B cell (primary cell): ENCODE results near the gene DEF6. TPM values are rescaled to one million over a fixed set of nuclear protein-coding genes. Genes with fewer than 3 reads are reported as not detected.

ENCODE experiments used
- ATAC-seq: fragments of 200-7000 bp; cut with Tn5 transposase; one replicate; pipeline ENCODE4 v1.10.0; 2021; ENCODE audit warnings: low read depth, mild to moderate bottlenecking, moderate number of reproducible peaks, moderate library complexity
- CTCF ChIA-PET: fragments of 350-600 bp; sonication (Branson Sonifier 250); formaldehyde crosslinking; loops from one replicate; lab custom pipeline; 2021; ENCODE audit warnings: antibody characterized with exemption, inconsistent platforms; lab: Charles Lee
- POLR2A ChIA-PET: fragments of 350-600 bp; sonication (Branson Sonifier 250); formaldehyde crosslinking; loops from one replicate; lab custom pipeline; 2021; ENCODE audit warnings: antibody characterized with exemption; lab: Charles Lee
- DNase-seq: peaks from one replicate; pipeline ENCODE4 v3.0.0; 2013
- H2AFZ ChIP-seq: 2 replicates; pipeline ENCODE4 v1.6.1; 2012; ENCODE audit warnings: mild to moderate bottlenecking, low read depth, low read length; ENCODE audit not compliant: insufficient read depth, poor library complexity, severe bottlenecking
- H3K27ac ChIP-seq, 2 donors: 1 replicate in 1 of 2; 2 replicates in 1 of 2; pipeline ENCODE4 v1.5.1; 2012 to 2013; ENCODE audit warnings: low read length in 2 of 2, mild to moderate bottlenecking in 2 of 2, moderate library complexity in 1 of 2
- H3K27me3 ChIP-seq, 4 experiments: fragments of 200-600 bp in 1 of 4; sonication (generic) in 1 of 4; replicated peaks in 1 of 4; 1 replicate in 2 of 4; 2 replicates in 2 of 4; pipeline versions ENCODE4 v1.6.1 to v1.7.0; 2013 to 2016; ENCODE audit warnings: low read length in 3 of 4, mild to moderate bottlenecking in 2 of 4, mixed read lengths in 1 of 4, moderate library complexity in 1 of 4; ENCODE audit not compliant: insufficient read depth in 4 of 4, control insufficient read depth in 3 of 4; ENCODE audit errors: control extremely low read depth in 1 of 4
- H3K36me3 ChIP-seq, 2 experiments: replicated peaks in 1 of 2; 1 replicate in 1 of 2; 2 replicates in 1 of 2; pipeline versions ENCODE4 v1.6.1 to v1.7.1; 2013; ENCODE audit warnings: low read length in 1 of 2; ENCODE audit not compliant: insufficient read depth in 2 of 2, control insufficient read depth in 1 of 2; ENCODE audit errors: control extremely low read depth in 1 of 2, extremely low read depth in 1 of 2
- H3K4me1 ChIP-seq, 2 donors: fragments of 200-600 bp in 1 of 2; sonication (generic) in 1 of 2; 1 replicate in 1 of 2; 2 replicates in 1 of 2; pipeline versions ENCODE4 v1.5.1 to v1.6.1; 2013 to 2017; ENCODE audit warnings: low read length in 2 of 2; ENCODE audit not compliant: control insufficient read depth in 2 of 2, insufficient read depth in 2 of 2
- H3K4me2 ChIP-seq: replicated peaks from 2 replicates; pipeline ENCODE3; 2012; ENCODE audit warnings: mild to moderate bottlenecking, low read depth, low read length; ENCODE audit not compliant: poor library complexity, severe bottlenecking
- H3K4me3 ChIP-seq, 5 experiments: fragments of 200-600 bp in 1 of 5; sonication (generic) in 1 of 5; 1 replicate in 3 of 5; 2 replicates in 2 of 5; pipeline versions ENCODE4 v1.5.1 to v1.7.0; 2011 to 2016; ENCODE audit warnings: low read length in 4 of 5, mild to moderate bottlenecking in 4 of 5, low read depth in 2 of 5, control low read depth in 1 of 5, moderate library complexity in 1 of 5; ENCODE audit not compliant: insufficient read depth in 1 of 5; ENCODE audit errors: control extremely low read depth in 1 of 5, extremely low read depth in 1 of 5
- H3K79me2 ChIP-seq: fragments of 200-600 bp; sonication (generic); one replicate; pipeline ENCODE4 v1.6.0; 2016; ENCODE audit warnings: low read length; ENCODE audit not compliant: control insufficient read depth, insufficient read depth
- H3K9ac ChIP-seq: fragments of 200-600 bp; sonication (generic); 2 replicates; pipeline ENCODE4 v1.6.1; 2017; ENCODE audit warnings: mild to moderate bottlenecking, low read length, moderate library complexity
- H3K9me3 ChIP-seq, 3 donors: one replicate each; pipeline versions ENCODE4 v1.6.1 to v1.7.1; 2013; ENCODE audit warnings: low read length in 2 of 3; ENCODE audit not compliant: control insufficient read depth in 2 of 3, insufficient read depth in 1 of 3; ENCODE audit errors: control extremely low read depth in 1 of 3
- H4K20me1 ChIP-seq: 2 replicates; pipeline ENCODE4 v1.6.0; 2012; ENCODE audit warnings: mild to moderate bottlenecking, low read length; ENCODE audit not compliant: insufficient read depth, control insufficient read depth, poor library complexity, severe bottlenecking
- H3K27ac Mint-ChIP-seq: one replicate; pipeline ENCODE4 v1.8.0; 2021; ENCODE audit warnings: mixed read lengths
- H3K27me3 Mint-ChIP-seq: one replicate; pipeline ENCODE4 v1.8.0; 2021; ENCODE audit warnings: mixed read lengths
- H3K4me1 Mint-ChIP-seq: one replicate; pipeline ENCODE4 v1.8.0; 2021; ENCODE audit warnings: mixed read lengths
- H3K4me3 Mint-ChIP-seq: one replicate; pipeline ENCODE4 v1.8.0; 2021; ENCODE audit warnings: mixed read lengths
- H3K9me3 Mint-ChIP-seq: one replicate; pipeline ENCODE4 v1.8.0; 2022; ENCODE audit warnings: mixed read lengths; ENCODE audit not compliant: insufficient read depth
- EZH2 ChIP-seq: IDR thresholded peaks from 2 replicates; pipeline ENCODE4 v1.6.1; 2012; ENCODE audit warnings: borderline replicate concordance, low read depth, mild to moderate bottlenecking, moderate library complexity, low read length; ENCODE audit not compliant: insufficient read depth, poor library complexity, severe bottlenecking
- whole genome bisulfite sequencing: methylation state at CpG from one replicate; pipeline ENCODE4 v1.1.5; 2013; ENCODE audit warnings: missing lambda C conversion rate; ENCODE audit not compliant: insufficient coverage; 5-methylcytosine and 5-hydroxymethylcytosine counted together
- intact Hi-C: fragments of 100-400 bp; cut with micrococcal nuclease; formaldehyde crosslinking; loops from one replicate; pipeline ENCODE4 v1.10.0; 2022
- polyA plus RNA-seq: library from polyadenylated mRNA; depleted of rRNA; stranded (reverse); fragments of >200 nt; gene quantifications from 2 replicates; pipeline ENCODE4 v1.2.3, GENCODE V29; 2012
- total RNA-seq, 2 donors: library from RNA; stranded (reverse); fragments of 120-200 nt in 1 of 2; gene quantifications; 1 replicate in 1 of 2; 2 replicates in 1 of 2; pipeline versions ENCODE4 v1.2.3 to v1.2.4, GENCODE V29; 2013 to 2022
- TF ChIP-seq, protein P1 (sequence below): fragments of 200-600 bp; IDR thresholded peaks from one replicate; pipeline ENCODE4 v1.8.0; 2022; ENCODE audit warnings: antibody characterized with exemption, mild to moderate bottlenecking

Gene DEF6
- total and polyA plus RNA-seq, 2 donors (not counting 1 experiment from before 2014, with no cell fraction given): 105 to 159 TPM

- no peak overlapping the region for H3K4me2 ChIP-seq
- ChIA-PET POLR2A (interaction anchor here (0.6 kb wide), 1 partner anchor 276 kb away, joined by 8 read pairs; no protein-coding TSS in a partner anchor), CTCF (interaction anchor here (0.7 to 2.2 kb wide), 4 partner anchors 23 to 548 kb away, joined by 3 to 19 read pairs (median 4); partner anchors contain the start of genes ARMC12 and FANCE)
- DNase-seq (no peak), ATAC-seq (no peak)
- intact Hi-C loops: no loop called here
- no peaks in the 10 kb centered on the region for H3K27me3 ChIP-seq
- 100% methylated on average over 1 of the region's 1 CpG for WGBS
- Mint-ChIP-seq H3K9me3 (no peaks in the 10 kb centered on the region), H3K4me3 (peak overlapping the region; percentile 53), H3K27me3 (no peaks in the 10 kb centered on the region), H3K27ac (peak overlapping the region; percentile 97), H3K4me1 (peaks cover 71% of the 10 kb centered on the region)
- no peaks in the 10 kb centered on the region for H4K20me1 ChIP-seq
- peaks cover 0 to 20% of the 10 kb centered on the region in 2 experiments for H3K36me3 ChIP-seq
- peak overlapping the region; percentile 86 to 98 for H3K27ac ChIP-seq
- TF ChIP-seq EZH2: no peak
- TF ChIP-seq, protein P1, sequence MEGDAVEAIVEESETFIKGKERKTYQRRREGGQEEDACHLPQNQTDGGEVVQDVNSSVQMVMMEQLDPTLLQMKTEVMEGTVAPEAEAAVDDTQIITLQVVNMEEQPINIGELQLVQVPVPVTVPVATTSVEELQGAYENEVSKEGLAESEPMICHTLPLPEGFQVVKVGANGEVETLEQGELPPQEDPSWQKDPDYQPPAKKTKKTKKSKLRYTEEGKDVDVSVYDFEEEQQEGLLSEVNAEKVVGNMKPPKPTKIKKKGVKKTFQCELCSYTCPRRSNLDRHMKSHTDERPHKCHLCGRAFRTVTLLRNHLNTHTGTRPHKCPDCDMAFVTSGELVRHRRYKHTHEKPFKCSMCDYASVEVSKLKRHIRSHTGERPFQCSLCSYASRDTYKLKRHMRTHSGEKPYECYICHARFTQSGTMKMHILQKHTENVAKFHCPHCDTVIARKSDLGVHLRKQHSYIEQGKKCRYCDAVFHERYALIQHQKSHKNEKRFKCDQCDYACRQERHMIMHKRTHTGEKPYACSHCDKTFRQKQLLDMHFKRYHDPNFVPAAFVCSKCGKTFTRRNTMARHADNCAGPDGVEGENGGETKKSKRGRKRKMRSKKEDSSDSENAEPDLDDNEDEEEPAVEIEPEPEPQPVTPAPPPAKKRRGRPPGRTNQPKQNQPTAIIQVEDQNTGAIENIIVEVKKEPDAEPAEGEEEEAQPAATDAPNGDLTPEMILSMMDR: no peak
- no peak overlapping the region for H3K4me3 ChIP-seq
- H3K4me1 ChIP-seq: peaks cover 56 to 70% of the 10 kb centered on the region in 2 donors
- no peak overlapping the region for H2AFZ ChIP-seq
- H3K79me2 ChIP-seq: peaks cover 97% of the 10 kb centered on the region
- no peaks in the 10 kb centered on the region for H3K9me3 ChIP-seq
- H3K9ac ChIP-seq: no peak overlapping the region
Measured at GRCh38 chr6:35304299-35304698, 6.7 kb downstream of the DEF6 start.

GRCh38 chr6:35305117-35305516 is 7.5 kb downstream of the DEF6 start:
- no peaks in the 10 kb centered on the region for H3K27me3 Mint-ChIP-seq
- WGBS: 100% methylated on average over 1 of the region's 8 CpGs

More at GRCh38 chr6:35305117-35305516, 7.5 kb downstream of the DEF6 start:
- Mint-ChIP-seq H3K4me3 (no peak overlapping the region), H3K4me1 (peaks cover 71% of the 10 kb centered on the region), H3K9me3 (no peaks in the 10 kb centered on the region), H3K27ac (no peak overlapping the region)
- Histone ChIP-seq H3K27ac (peak overlapping the region; percentile 1 to 98), H3K9ac (no peak overlapping the region), H3K9me3 (no peaks in the 10 kb centered on the region), H3K4me3 (no peak overlapping the region), H3K4me1 (peaks cover 56 to 70% of the 10 kb centered on the region in 2 donors), H3K4me2 (no peak overlapping the region), H4K20me1 (no peaks in the 10 kb centered on the region), H3K79me2 (peaks cover 97% of the 10 kb centered on the region), H2AFZ (no peak overlapping the region), H3K36me3 (peaks cover 0 to 27% of the 10 kb centered on the region in 2 experiments), H3K27me3 (no peaks in the 10 kb centered on the region)
- DNase-seq (no peak), ATAC-seq (no peak)
- ChIA-PET CTCF (interaction anchor here (0.7 to 1.4 kb wide), 3 partner anchors 23 to 146 kb away, joined by 3 to 9 read pairs (median 6); no protein-coding TSS in a partner anchor), POLR2A (interaction anchor here (0.6 to 0.7 kb wide), 2 partner anchors 150 to 617 kb away, joined by 4 to 5 read pairs; no protein-coding TSS in a partner anchor)
- intact Hi-C loops: no loop called here
- no peak for TF ChIP-seq EZH2
- TF ChIP-seq, protein P1: no peak
